Nephron (organoid): ENCODE results near the gene GNLY.

ENCODE experiments used
- H3K27ac Mint-ChIP-seq, 3 experiments: 2 replicates each; pipeline ENCODE4 v1.8.0; 2020; ENCODE audit warnings: mixed read lengths in 3 of 3, mild to moderate bottlenecking in 2 of 3, moderate library complexity in 1 of 3
- H3K27me3 Mint-ChIP-seq: 2 replicates; pipeline ENCODE4 v1.8.0; 2021; ENCODE audit warnings: low read depth, mild to moderate bottlenecking, moderate library complexity, mixed read lengths
- H3K36me3 Mint-ChIP-seq: 2 replicates; pipeline ENCODE4 v1.8.0; 2020; ENCODE audit warnings: low read depth, mixed read lengths
- H3K4me1 Mint-ChIP-seq: 2 replicates; pipeline ENCODE4 v1.8.0; 2020; ENCODE audit warnings: mixed read lengths
- H3K4me3 Mint-ChIP-seq, 3 experiments: 2 replicates each; pipeline ENCODE4 v1.8.0; 2020; ENCODE audit warnings: mild to moderate bottlenecking in 3 of 3, mixed read lengths in 3 of 3, moderate library complexity in 2 of 3
- H3K9me3 Mint-ChIP-seq: 2 replicates; pipeline ENCODE4 v1.8.0; 2020; ENCODE audit warnings: mixed read lengths
- TF ChIP-seq, protein P1 (sequence below), 3 experiments: fragments of 200-600 bp; sonication (generic); IDR thresholded peaks; one replicate each; pipeline ENCODE4 v1.5.0; 2021; ENCODE audit warnings: antibody characterized with exemption in 3 of 3; ENCODE audit not compliant: unreplicated experiment in 3 of 3

GNLY gene

GRCh38 chr2:85661139-85661858 lies 32.9 kb upstream of the GNLY start:
- Mint-ChIP-seq H3K4me1 (no peaks in the 10 kb centered on the region), H3K4me3 (no peak overlapping the region), H3K36me3 (peaks cover 10% of the 10 kb centered on the region), H3K9me3 (no peaks in the 10 kb centered on the region), H3K27ac (no peak overlapping the region), H3K27me3 (peaks cover 9% of the 10 kb centered on the region)
- TF ChIP-seq, protein P1, sequence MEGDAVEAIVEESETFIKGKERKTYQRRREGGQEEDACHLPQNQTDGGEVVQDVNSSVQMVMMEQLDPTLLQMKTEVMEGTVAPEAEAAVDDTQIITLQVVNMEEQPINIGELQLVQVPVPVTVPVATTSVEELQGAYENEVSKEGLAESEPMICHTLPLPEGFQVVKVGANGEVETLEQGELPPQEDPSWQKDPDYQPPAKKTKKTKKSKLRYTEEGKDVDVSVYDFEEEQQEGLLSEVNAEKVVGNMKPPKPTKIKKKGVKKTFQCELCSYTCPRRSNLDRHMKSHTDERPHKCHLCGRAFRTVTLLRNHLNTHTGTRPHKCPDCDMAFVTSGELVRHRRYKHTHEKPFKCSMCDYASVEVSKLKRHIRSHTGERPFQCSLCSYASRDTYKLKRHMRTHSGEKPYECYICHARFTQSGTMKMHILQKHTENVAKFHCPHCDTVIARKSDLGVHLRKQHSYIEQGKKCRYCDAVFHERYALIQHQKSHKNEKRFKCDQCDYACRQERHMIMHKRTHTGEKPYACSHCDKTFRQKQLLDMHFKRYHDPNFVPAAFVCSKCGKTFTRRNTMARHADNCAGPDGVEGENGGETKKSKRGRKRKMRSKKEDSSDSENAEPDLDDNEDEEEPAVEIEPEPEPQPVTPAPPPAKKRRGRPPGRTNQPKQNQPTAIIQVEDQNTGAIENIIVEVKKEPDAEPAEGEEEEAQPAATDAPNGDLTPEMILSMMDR (IDR thresholded peaks at IDR 0.05; ENCODE audit: unreplicated experiment in 3 of 3), result no peak

GRCh38 chr2:85662899-85663593 lies 31.1 kb upstream of the GNLY start:
- Mint-ChIP-seq H3K4me1 (no peaks in the 10 kb centered on the region), H3K27me3 (peaks cover 10% of the 10 kb centered on the region), H3K4me3 (no peak overlapping the region), H3K36me3 (peaks cover 2% of the 10 kb centered on the region), H3K9me3 (no peaks in the 10 kb centered on the region), H3K27ac (no peak overlapping the region)
- TF ChIP-seq, protein P1 (IDR thresholded peaks at IDR 0.05; ENCODE audit: unreplicated experiment in 3 of 3), result no peak

GRCh38 chr2:85663594-85664565 lies 30.3 kb upstream of the GNLY start:
- Mint-ChIP-seq H3K4me1 (no peaks in the 10 kb centered on the region), H3K9me3 (no peaks in the 10 kb centered on the region), H3K36me3 (no peaks in the 10 kb centered on the region), H3K4me3 (no peak overlapping the region), H3K27me3 (peaks cover 10% of the 10 kb centered on the region), H3K27ac (no peak overlapping the region)
- TF ChIP-seq, protein P1 (IDR thresholded peaks at IDR 0.05; ENCODE audit: unreplicated experiment in 3 of 3), result no peak

- no peaks in the 10 kb centered on the region for H3K4me1 Mint-ChIP-seq
- H3K36me3 Mint-ChIP-seq, result no peaks in the 10 kb centered on the region
- peak overlapping the region in 1 of 3 experiments; percentile 15 for H3K27ac Mint-ChIP-seq
- H3K9me3 Mint-ChIP-seq, result no peaks in the 10 kb centered on the region
- peaks cover 10% of the 10 kb centered on the region for H3K27me3 Mint-ChIP-seq
- TF ChIP-seq, protein P1 (IDR thresholded peaks at IDR 0.05; ENCODE audit: unreplicated experiment in 3 of 3), result no peak
- H3K4me3 Mint-ChIP-seq, result no peak overlapping the region
These were observed 28.8 kb upstream of the GNLY start for GRCh38 chr2:85665264-85665937.

GRCh38 chr2:85666016-85666415 lies 28.1 kb upstream of the GNLY start:
- H3K9me3 Mint-ChIP-seq, result no peaks in the 10 kb centered on the region
- TF ChIP-seq, protein P1 (IDR thresholded peaks at IDR 0.05; ENCODE audit: unreplicated experiment in 3 of 3), result no peak
- H3K27ac Mint-ChIP-seq, result peak overlapping the region in 1 of 3 experiments; percentile 15
- no peaks in the 10 kb centered on the region for H3K36me3 Mint-ChIP-seq
- peaks cover 10% of the 10 kb centered on the region for H3K27me3 Mint-ChIP-seq
- no peaks in the 10 kb centered on the region for H3K4me1 Mint-ChIP-seq
- no peak overlapping the region for H3K4me3 Mint-ChIP-seq
